ENCODE data around the gene ERAP2. TPM values are rescaled to one million over a fixed set of nuclear protein-coding genes. Genes with fewer than 3 reads are reported as not detected.

Gene ERAP2
- total RNA-seq, 1 experiment from 2014 or later, result 3.5 TPM

DNA sequence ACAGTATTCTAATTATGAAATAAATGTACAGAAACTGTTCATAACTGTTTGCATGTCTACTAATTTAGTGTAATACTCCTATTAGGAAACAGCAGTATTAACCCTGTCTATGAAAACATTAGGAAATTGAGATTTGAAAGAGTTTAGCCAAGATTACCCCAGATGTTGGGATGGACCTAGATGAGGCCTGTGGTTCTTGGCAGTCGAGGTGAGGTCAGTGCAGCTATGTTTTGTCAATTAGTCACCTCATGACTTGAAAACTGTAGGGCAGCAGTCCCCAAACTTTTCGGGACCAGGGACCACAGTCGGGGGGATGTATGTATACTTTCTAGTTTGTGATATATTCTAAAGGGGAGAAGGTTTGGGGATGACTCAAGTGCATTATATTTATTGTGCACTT is 64.3 kb downstream of the ERAP2 start:
- in situ Hi-C loops (cut with HindIII; ENCODE audit: low pct_unique_long_range_greater_than_20kb, low sequenced_read_pairs), result no loop called here
- DNase-seq (ENCODE audit: low read depth, low spot score), result no peak

GRCh38 chr5:96941140-96941539 is 64.8 kb downstream of the ERAP2 start:
- DNase-seq (ENCODE audit: low read depth, low spot score), result no peak
- in situ Hi-C loops (cut with HindIII; ENCODE audit: low pct_unique_long_range_greater_than_20kb, low sequenced_read_pairs), result no loop called here

GRCh38 chr5:96942078-96942477 is 65.8 kb downstream of the ERAP2 start:
- DNase-seq (ENCODE audit: low read depth, low spot score), result no peak
- in situ Hi-C loops (cut with HindIII; ENCODE audit: low pct_unique_long_range_greater_than_20kb, low sequenced_read_pairs), result no loop called here

DNA sequence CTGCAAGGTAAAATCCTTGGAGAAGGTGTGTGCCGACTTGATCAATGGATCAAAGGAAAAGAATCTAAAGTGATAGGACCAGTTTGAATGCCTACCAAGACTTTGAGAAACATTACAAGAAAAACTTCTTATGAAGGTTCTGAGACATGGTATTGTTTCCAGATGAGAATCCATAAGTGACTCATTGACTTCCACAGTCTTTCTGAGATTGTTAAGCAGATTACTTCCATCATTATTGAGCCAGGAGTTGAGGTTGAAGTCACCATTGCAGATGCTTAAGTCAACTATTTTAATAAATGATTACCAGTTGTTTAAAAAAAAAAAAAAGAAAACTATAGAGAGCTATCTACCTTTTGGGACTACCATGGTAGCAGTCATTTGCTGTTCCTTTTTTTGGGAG is 66.6 kb downstream of the ERAP2 start:
- in situ Hi-C loops (cut with HindIII; ENCODE audit: low pct_unique_long_range_greater_than_20kb, low sequenced_read_pairs), result no loop called here
- DNase-seq (ENCODE audit: low read depth, low spot score), result no peak

- no peak for DNase-seq (ENCODE audit: low read depth, low spot score)
- in situ Hi-C loops (cut with HindIII; ENCODE audit: low pct_unique_long_range_greater_than_20kb, low sequenced_read_pairs), result no loop called here
Observed at GRCh38 chr5:96943799-96944198, 67.5 kb downstream of the ERAP2 start.

- DNase-seq (ENCODE audit: low read depth, low spot score), result no peak
- in situ Hi-C loops (cut with HindIII; ENCODE audit: low pct_unique_long_range_greater_than_20kb, low sequenced_read_pairs), result no loop called here
Observed at GRCh38 chr5:96945144-96945897, 69.0 kb downstream of the ERAP2 start.

DNA sequence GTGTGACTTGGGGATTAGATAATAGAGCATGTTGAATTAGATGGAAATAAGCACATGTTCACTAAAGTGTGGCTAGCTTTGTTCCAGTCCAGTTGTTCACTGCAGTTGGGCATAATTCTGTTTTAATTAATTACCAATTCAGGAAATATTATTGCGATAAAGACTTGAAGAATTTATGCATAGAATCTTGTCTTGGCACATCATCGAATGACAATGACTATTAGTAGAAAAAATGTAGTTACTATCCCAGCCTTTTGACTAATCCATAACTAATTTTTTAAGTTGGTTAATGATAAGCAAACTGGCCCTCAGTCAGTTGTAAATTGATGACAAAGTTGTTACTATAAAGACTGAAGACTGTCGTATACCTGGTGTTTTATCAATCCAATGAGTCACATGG is 70.1 kb downstream of the ERAP2 start:
- no peak for DNase-seq (ENCODE audit: low read depth, low spot score)
- in situ Hi-C loops (cut with HindIII; ENCODE audit: low pct_unique_long_range_greater_than_20kb, low sequenced_read_pairs), result no loop called here

DNA sequence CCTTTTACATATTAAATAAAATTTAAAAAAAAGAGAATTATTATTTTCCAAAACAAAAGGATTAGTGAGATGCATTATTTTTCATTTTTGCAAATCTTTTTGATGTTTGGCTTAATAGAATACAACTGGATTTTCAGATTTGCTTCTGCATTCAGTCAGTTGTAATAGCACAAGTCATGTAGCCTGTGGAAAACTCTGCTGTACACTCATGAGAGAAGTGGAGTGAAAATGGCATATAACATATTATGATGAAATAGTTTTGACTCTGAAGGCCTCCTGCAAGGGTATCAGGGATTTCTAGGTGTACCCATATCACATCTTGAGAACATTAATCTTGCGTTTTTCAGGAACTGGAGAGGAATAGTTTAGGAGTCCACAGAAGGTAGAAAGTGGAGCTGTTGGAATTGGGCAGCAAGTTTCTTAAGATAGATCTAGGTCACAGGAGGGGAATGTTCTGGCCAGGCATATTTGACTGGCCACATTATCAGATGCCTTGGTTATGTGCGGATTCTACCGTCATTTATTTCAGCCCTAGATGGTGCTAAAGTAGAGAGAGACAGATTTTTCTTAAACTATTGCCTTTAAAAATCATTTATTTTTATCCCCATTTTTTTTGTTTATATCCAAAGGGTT is 75.9 kb downstream of the ERAP2 start:
- DNase-seq (ENCODE audit: low read depth, low spot score), result no peak
- in situ Hi-C loops (cut with HindIII; ENCODE audit: low pct_unique_long_range_greater_than_20kb, low sequenced_read_pairs), result no loop called here

- in situ Hi-C loops (cut with HindIII; ENCODE audit: low pct_unique_long_range_greater_than_20kb, low sequenced_read_pairs), result no loop called here
- DNase-seq (ENCODE audit: low read depth, low spot score), result no peak
Observed at GRCh38 chr5:96952974-96953730, 76.9 kb downstream of the ERAP2 start.

- in situ Hi-C loops (cut with HindIII; ENCODE audit: low pct_unique_long_range_greater_than_20kb, low sequenced_read_pairs), result no loop called here
- DNase-seq (ENCODE audit: low read depth, low spot score), result no peak
Observed at GRCh38 chr5:96957254-96958049, 81.2 kb downstream of the ERAP2 start.

GRCh38 chr5:96958977-96959376 is 82.7 kb downstream of the ERAP2 start:
- no peak for DNase-seq (ENCODE audit: low read depth, low spot score)
- in situ Hi-C loops (cut with HindIII; ENCODE audit: low pct_unique_long_range_greater_than_20kb, low sequenced_read_pairs), result no loop called here

DNA sequence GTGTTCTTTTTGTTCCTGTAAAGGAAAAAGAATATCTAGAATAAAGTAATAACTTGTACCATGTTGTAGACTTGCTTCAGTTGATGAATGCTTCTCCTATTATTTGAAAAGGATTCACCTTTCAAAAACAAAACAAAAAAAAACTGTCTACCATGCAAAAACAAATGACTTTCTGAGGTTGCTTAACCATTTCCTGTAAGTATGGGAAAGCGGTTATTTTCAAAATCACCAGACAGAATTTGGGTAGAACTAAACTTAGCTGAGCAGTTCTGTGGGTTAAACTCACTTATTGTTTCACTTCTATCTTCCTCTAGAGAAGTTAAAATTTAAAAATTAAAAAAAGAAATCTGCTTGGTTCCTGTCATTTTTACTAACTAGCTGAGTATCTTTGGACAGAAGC is 84.8 kb downstream of the ERAP2 start:
- in situ Hi-C loops (cut with HindIII; ENCODE audit: low pct_unique_long_range_greater_than_20kb, low sequenced_read_pairs), result no loop called here
- no peak for DNase-seq (ENCODE audit: low read depth, low spot score)

DNA sequence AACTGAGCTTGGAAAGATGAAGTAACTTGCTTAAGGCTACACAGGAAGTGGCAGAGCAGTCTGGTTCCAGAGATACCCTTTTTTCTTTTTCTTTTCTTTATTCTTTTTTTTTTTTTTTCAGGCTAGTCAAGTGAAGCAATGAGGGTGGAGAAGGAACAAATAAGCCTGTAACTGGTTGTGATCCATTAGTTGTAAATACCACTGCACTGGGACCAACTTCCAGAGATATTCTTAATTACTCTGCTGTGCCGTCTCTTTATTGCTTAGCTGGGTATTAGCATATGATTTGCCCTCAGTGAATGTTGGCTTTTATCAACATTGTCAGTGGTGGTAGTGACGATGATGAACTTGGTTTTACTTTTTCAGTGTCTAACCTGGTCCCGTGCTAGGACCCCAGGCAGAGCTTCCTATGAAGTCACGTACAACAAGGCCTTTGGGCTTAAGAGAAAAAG is 86.3 kb downstream of the ERAP2 start:
- in situ Hi-C loops (cut with HindIII; ENCODE audit: low pct_unique_long_range_greater_than_20kb, low sequenced_read_pairs), result no loop called here
- peak; percentile 74 for DNase-seq (ENCODE audit: low read depth, low spot score)

GRCh38 chr5:96963267-96963666 is 87.0 kb downstream of the ERAP2 start:
- peak; percentile 81 for DNase-seq (ENCODE audit: low read depth, low spot score)

DNA sequence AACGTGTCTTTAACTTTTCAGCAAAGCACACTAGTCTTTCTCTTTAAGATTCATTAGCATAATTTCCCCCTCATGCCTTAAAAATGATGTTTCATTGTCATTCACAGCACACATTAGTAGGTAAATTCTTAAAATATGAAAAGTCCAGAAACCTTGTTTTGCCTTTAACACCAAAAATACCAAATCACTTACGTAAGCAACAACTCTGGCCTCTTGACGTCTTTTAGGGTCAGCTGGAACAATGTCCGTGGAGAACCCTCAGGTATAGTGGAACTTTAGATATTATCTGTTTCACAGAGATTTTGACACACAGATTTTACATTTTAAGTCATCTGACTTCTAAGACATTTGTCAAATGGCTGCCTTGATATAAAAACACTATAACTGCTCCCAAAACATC is 90.5 kb downstream of the ERAP2 start:
- in situ Hi-C loops (cut with HindIII; ENCODE audit: low pct_unique_long_range_greater_than_20kb, low sequenced_read_pairs), result no loop called here
- DNase-seq (ENCODE audit: low read depth, low spot score), result no peak

More at GRCh38 chr5:96963267-96963666, 87.0 kb downstream of the ERAP2 start:
- in situ Hi-C loops (cut with HindIII; ENCODE audit: low pct_unique_long_range_greater_than_20kb, low sequenced_read_pairs), result no loop called here

DNA sequence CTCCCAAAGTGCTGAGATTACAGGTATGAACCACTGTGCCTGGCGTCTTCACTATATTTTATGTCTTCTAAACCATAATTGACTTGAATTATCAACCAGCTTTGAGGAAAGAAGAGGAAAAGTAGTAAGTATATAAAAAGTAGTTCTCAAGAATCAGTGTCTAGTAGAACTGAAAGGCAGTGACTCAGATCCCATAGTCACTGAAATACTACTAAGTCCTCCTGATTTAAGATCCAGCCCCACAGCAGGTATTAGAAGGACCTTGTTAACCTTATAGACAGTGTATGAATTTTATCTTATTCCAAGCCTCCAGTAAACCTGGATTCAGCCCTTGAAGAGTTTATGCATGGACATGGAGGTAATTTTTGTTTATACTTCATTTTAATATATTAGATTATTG is 91.1 kb downstream of the ERAP2 start:
- DNase-seq (ENCODE audit: low read depth, low spot score), result no peak
- in situ Hi-C loops (cut with HindIII; ENCODE audit: low pct_unique_long_range_greater_than_20kb, low sequenced_read_pairs), result no loop called here

- no peak for DNase-seq (ENCODE audit: low read depth, low spot score)
- in situ Hi-C loops (cut with HindIII; ENCODE audit: low pct_unique_long_range_greater_than_20kb, low sequenced_read_pairs), result no loop called here
Observed at GRCh38 chr5:96968074-96968473, 91.8 kb downstream of the ERAP2 start.

DNA sequence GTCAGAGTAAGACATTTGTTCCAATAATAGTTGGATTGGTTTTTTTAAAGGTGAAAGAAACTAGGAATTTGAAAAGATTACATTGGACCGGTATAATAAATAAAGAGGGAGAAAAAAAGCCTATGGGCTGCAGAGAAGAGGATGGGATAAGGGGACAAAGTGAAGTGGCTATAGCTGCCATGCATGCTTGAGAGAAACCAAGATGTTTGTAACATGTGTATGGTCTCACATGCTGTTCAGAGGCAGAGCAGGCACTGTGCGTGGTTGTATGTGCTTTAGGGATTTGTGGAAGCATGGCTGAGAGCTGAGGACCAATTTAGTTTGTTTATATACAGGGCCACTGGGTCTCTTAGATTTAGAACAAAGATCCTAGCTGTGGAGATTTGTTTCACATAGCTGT is 92.3 kb downstream of the ERAP2 start:
- DNase-seq (ENCODE audit: low read depth, low spot score), result peak; percentile 43
- in situ Hi-C loops (cut with HindIII; ENCODE audit: low pct_unique_long_range_greater_than_20kb, low sequenced_read_pairs), result no loop called here

All from SK-MEL-5 (cell line).